ENCODE measurements around the gene IFNA8.

DNA sequence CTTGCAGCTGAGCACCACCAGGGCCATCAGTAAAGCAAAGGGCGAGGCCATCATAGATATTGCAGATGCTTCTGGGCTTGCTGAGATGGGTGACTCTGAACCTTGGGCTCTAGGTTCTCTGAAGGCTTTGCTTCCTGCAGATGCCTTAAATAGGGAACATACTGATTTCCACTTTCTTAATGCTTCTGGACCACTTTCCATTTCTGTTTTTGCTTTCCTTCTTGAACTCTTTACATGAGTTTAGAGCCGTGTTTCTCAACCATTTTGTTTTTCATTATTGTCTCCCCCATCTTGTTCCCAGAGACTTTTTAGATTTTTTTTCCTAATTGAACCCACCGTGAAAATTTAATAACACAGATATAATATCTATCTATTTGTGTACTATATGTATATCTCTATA is 41.0 kb upstream of the IFNA8 start, which contains the start of gene IFNA13:
- TF ChIP-seq, protein P1, sequence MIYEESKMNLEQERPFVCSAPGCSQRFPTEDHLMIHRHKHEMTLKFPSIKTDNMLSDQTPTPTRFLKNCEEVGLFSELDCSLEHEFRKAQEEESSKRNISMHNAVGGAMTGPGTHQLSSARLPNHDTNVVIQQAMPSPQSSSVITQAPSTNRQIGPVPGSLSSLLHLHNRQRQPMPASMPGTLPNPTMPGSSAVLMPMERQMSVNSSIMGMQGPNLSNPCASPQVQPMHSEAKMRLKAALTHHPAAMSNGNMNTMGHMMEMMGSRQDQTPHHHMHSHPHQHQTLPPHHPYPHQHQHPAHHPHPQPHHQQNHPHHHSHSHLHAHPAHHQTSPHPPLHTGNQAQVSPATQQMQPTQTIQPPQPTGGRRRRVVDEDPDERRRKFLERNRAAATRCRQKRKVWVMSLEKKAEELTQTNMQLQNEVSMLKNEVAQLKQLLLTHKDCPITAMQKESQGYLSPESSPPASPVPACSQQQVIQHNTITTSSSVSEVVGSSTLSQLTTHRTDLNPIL (CRISPR knock-in tag; IDR thresholded peaks at IDR 0.05; ENCODE audit: low read depth) = no peak
- TF ChIP-seq ARNTL (CRISPR knock-in tag; IDR thresholded peaks at IDR 0.05; ENCODE audit: borderline replicate concordance, low read depth) (no peak), PPARA (CRISPR knock-in tag; IDR thresholded peaks at IDR 0.05; ENCODE audit: borderline replicate concordance) (no peak), ZFP30 (CRISPR knock-in tag; IDR thresholded peaks at IDR 0.05) (no peak), ZFP3 (CRISPR knock-in tag; IDR thresholded peaks at IDR 0.05) (no peak), RARB (CRISPR knock-in tag; IDR thresholded peaks at IDR 0.05) (no peak), TCF4 (CRISPR knock-in tag; IDR thresholded peaks at IDR 0.05; ENCODE audit: borderline replicate concordance) (no peak), BACH2 (CRISPR knock-in tag; IDR thresholded peaks at IDR 0.05; ENCODE audit: borderline replicate concordance) (no peak), TOX (CRISPR knock-in tag; IDR thresholded peaks at IDR 0.05; ENCODE audit: borderline replicate concordance) (no peak), ZNF565 (CRISPR knock-in tag; conservative IDR thresholded peaks at IDR 0.05; ENCODE audit: low read depth) (no peak)
- TF ChIP-seq, protein P2, sequence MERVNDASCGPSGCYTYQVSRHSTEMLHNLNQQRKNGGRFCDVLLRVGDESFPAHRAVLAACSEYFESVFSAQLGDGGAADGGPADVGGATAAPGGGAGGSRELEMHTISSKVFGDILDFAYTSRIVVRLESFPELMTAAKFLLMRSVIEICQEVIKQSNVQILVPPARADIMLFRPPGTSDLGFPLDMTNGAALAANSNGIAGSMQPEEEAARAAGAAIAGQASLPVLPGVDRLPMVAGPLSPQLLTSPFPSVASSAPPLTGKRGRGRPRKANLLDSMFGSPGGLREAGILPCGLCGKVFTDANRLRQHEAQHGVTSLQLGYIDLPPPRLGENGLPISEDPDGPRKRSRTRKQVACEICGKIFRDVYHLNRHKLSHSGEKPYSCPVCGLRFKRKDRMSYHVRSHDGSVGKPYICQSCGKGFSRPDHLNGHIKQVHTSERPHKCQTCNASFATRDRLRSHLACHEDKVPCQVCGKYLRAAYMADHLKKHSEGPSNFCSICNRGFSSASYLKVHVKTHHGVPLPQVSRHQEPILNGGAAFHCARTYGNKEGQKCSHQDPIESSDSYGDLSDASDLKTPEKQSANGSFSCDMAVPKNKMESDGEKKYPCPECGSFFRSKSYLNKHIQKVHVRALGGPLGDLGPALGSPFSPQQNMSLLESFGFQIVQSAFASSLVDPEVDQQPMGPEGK (CRISPR knock-in tag; IDR thresholded peaks at IDR 0.05; ENCODE audit: borderline replicate concordance) = no peak

All from SK-N-SH treated with all-trans-retinoic acid at 6 μM for 48 hours (cell line).